ENCODE measurements around the gene WDTC1.
"Not testable (repeated sequence)": the region's sequence is repeated elsewhere in the genome, so short reads cannot be mapped to it uniquely, and the experiment has no call there.

The WDTC1 gene

GRCh38 chr1:27284425-27285273 lies 50.2 kb downstream of the WDTC1 start:
- Mint-ChIP-seq H3K4me3 (no peak overlapping the region), H3K4me1 (ENCODE audit: low read depth) (peaks cover 8% of the 10 kb centered on the region), H3K27ac (no peak overlapping the region), H3K9me3 (no peaks in the 10 kb centered on the region), H3K36me3 (ENCODE audit: low read depth) (peaks cover 4% of the 10 kb centered on the region), H3K27me3 (ENCODE audit: low read depth) (no peaks in the 10 kb centered on the region)

DNA sequence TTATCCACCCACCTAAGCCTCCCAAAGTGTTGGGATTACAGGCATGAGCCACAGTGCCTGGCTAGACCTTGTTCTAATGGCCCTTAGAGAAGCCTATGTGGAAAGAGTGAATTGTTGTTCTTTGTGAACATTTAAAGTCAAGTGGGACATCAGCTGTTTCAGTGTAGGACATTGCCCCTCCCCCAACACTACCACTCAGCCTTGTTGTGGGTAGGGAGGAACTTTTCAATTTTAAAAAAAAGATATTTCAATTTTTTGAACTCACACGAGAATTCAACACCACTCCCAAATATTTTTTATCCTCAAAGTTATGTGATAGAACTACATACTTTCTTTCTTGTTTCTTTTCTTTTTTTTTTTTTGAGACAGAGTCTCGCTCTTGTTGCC lies 50.8 kb downstream of the WDTC1 start:
- H3K9me3 Mint-ChIP-seq = no peaks in the 10 kb centered on the region
- H3K4me3 Mint-ChIP-seq = no peak overlapping the region
- no peaks in the 10 kb centered on the region for H3K27me3 Mint-ChIP-seq (ENCODE audit: low read depth)
- H3K36me3 Mint-ChIP-seq (ENCODE audit: low read depth) = peaks cover 4% of the 10 kb centered on the region
- H3K4me1 Mint-ChIP-seq (ENCODE audit: low read depth) = peaks cover 8% of the 10 kb centered on the region
- no peak overlapping the region for H3K27ac Mint-ChIP-seq

GRCh38 chr1:27285821-27286220 lies 51.4 kb downstream of the WDTC1 start:
- H3K4me1 Mint-ChIP-seq (ENCODE audit: low read depth); H3K9me3 Mint-ChIP-seq; H3K36me3 Mint-ChIP-seq (ENCODE audit: low read depth); H3K4me3 Mint-ChIP-seq; H3K27ac Mint-ChIP-seq; H3K27me3 Mint-ChIP-seq (ENCODE audit: low read depth): not testable (repeated sequence)

DNA sequence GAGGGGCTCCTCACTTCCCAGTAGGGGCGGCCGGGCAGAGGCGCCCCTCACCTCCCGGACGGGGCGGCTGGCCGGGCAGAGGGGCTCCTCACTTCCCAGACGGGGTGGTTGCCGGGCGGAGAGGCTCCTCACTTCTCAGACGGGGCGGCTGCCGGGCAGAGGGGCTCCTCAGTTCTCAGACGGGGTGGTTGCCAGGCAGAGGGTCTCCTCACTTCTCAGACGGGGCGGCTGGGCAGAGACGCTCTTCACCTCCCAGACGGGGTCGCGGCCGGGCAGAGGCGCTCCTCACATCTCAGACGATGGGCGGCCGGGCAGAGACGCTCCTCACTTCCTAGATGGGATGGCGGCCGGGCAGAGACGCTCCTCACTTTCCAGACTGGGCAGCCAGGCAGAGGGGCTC lies 54.7 kb downstream of the WDTC1 start:
- H3K9me3 Mint-ChIP-seq; H3K27ac Mint-ChIP-seq; H3K27me3 Mint-ChIP-seq (ENCODE audit: low read depth); H3K4me1 Mint-ChIP-seq (ENCODE audit: low read depth); H3K4me3 Mint-ChIP-seq: not testable (repeated sequence)
- H3K36me3 Mint-ChIP-seq (ENCODE audit: low read depth) = peaks cover 18% of the 10 kb centered on the region

- H3K27me3 Mint-ChIP-seq (ENCODE audit: low read depth) = no peaks in the 10 kb centered on the region
- peaks cover 18% of the 10 kb centered on the region for H3K36me3 Mint-ChIP-seq (ENCODE audit: low read depth)
- H3K27ac Mint-ChIP-seq = no peak overlapping the region
These were observed 56.1 kb downstream of the WDTC1 start for GRCh38 chr1:27290581-27290980.

DNA sequence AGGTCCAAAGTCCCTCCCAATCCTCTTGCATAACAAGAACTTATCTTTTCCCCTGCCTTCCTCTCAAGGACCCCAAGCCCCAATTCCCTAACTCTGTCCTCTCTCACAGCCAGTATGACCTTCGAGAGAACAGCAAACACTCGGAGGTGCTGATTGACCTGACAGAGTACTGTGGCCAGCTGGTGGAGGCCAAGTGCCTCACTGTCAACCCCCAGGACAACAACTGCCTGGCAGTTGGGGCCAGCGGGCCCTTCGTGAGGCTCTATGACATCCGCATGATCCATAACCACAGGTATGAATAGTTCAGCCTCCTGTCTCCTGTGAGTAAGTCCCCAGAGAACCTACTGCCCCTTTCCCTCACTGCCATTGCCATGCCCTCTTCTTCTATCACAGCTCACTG lies 57.7 kb downstream of the WDTC1 start:
- Mint-ChIP-seq H3K27ac (no peak overlapping the region), H3K9me3 (no peaks in the 10 kb centered on the region), H3K36me3 (ENCODE audit: low read depth) (peaks cover 22% of the 10 kb centered on the region), H3K27me3 (ENCODE audit: low read depth) (no peaks in the 10 kb centered on the region), H3K4me3 (no peak overlapping the region), H3K4me1 (ENCODE audit: low read depth) (no peaks in the 10 kb centered on the region)

More at GRCh38 chr1:27290581-27290980, 56.1 kb downstream of the WDTC1 start:
- Mint-ChIP-seq H3K4me1 (ENCODE audit: low read depth) (no peaks in the 10 kb centered on the region), H3K4me3 (no peak overlapping the region), H3K9me3 (no peaks in the 10 kb centered on the region)

DNA sequence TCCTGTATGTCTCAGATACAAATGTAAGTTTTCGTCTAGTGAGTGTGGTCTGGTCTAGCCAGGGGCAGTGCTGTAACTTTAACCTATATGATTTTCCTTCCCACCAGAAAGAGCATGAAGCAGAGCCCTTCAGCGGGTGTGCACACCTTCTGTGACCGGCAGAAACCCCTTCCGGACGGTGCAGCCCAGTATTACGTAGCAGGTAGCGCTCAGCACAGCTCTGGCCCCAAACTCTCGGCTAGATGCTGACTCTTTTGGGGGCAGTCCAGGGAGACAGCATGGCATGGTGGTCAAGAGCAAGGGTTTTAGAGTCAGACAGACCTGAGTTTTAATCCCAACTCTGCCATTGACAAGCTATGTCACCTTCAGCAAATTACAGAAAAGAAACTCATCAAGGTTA lies 59.5 kb downstream of the WDTC1 start:
- Mint-ChIP-seq H3K4me1 (ENCODE audit: low read depth) (no peaks in the 10 kb centered on the region), H3K9me3 (no peaks in the 10 kb centered on the region), H3K4me3 (no peak overlapping the region), H3K27ac (no peak overlapping the region), H3K36me3 (ENCODE audit: low read depth) (peaks cover 18% of the 10 kb centered on the region), H3K27me3 (ENCODE audit: low read depth) (no peaks in the 10 kb centered on the region)

DNA sequence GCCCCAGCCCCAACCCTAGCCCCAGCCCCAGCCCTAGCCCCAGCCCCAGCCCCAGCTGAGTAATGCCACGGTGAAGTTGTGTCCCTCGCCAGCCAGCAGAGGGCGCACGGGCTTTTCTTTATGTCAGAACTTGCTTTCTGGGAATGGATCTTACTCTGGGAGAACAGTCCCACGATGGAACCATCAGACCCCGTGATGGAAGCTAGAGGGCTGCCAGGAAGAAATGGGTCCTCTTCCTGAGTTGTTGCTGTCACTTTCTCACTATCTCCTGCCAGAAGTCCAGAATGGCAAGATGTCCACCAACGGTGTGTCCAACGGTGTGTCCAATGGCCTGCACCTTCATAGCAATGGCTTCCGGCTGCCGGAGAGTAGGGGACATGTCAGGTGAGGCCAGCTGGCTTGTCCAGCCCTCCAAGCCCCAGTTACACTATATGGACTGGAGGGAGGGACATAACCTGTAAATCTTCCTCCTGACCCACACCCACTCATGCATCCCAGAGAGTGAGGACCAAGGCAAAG lies 62.4 kb downstream of the WDTC1 start:
- peaks cover 20% of the 10 kb centered on the region for H3K36me3 Mint-ChIP-seq (ENCODE audit: low read depth)
- H3K27me3 Mint-ChIP-seq (ENCODE audit: low read depth) = no peaks in the 10 kb centered on the region
- H3K9me3 Mint-ChIP-seq = no peaks in the 10 kb centered on the region
- peaks cover 1% of the 10 kb centered on the region for H3K4me1 Mint-ChIP-seq (ENCODE audit: low read depth)
- no peak overlapping the region for H3K4me3 Mint-ChIP-seq
- no peak overlapping the region for H3K27ac Mint-ChIP-seq

DNA sequence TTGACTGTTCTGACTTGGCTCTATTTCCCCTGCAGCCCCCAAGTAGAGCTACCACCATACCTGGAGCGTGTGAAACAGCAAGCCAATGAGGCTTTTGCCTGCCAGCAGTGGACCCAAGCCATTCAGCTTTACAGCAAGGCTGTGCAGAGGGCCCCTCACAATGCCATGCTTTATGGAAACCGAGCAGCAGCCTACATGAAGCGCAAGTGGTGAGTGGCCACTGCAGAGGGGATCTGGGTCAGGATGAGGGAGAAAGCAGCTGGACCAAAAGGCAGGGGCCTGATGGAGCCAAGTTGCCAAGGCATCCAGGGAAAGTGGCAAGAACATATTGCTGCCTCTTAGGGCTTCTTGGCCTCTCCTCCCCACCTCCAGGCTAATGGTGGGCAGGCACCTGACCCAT lies 63.5 kb downstream of the WDTC1 start:
- no peak overlapping the region for H3K27ac Mint-ChIP-seq
- H3K9me3 Mint-ChIP-seq = no peaks in the 10 kb centered on the region
- H3K27me3 Mint-ChIP-seq (ENCODE audit: low read depth) = no peaks in the 10 kb centered on the region
- no peak overlapping the region for H3K4me3 Mint-ChIP-seq
- H3K36me3 Mint-ChIP-seq (ENCODE audit: low read depth) = peaks cover 15% of the 10 kb centered on the region
- peaks cover 1% of the 10 kb centered on the region for H3K4me1 Mint-ChIP-seq (ENCODE audit: low read depth)

DNA sequence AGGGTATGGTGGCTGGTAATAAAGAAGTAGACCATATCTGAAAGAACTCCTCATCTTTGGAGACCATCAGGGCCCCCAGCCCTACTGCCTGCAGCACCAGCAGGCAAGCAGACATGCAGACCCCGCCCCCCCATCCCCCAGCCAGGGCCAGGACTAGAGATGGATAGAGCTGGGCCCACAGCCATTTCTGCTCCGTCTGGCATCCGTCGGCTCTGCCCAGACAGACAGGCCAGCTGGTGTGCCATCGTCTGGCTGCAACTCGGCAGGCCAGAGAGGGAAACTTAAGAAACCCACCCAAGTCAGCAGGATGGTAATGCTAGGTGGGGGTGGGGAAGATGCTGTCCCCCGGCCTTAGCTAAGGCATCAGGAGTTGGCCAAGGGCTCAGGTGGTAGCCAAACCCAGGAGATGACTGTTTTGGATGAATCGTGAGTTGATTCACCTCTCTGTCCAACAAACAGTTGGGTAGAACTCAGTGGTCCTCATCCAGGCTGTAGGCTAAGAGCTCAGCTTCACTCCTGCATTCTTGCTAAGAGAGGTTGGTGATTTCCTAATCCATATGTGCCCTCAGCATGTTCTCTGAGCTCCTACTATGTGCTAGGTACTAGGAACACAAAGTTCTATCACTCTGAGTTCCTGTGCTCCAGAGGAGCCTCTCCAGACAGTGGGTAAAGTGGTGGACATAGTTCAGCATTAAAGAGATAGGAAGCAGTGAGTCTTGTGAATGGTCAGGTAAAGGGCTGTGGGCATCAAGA lies 64.4 kb downstream of the WDTC1 start:
- Mint-ChIP-seq H3K9me3 (no peaks in the 10 kb centered on the region), H3K4me1 (ENCODE audit: low read depth) (peaks cover 1% of the 10 kb centered on the region), H3K4me3 (no peak overlapping the region), H3K36me3 (ENCODE audit: low read depth) (peaks cover 14% of the 10 kb centered on the region), H3K27me3 (ENCODE audit: low read depth) (no peaks in the 10 kb centered on the region), H3K27ac (no peak overlapping the region)

DNA sequence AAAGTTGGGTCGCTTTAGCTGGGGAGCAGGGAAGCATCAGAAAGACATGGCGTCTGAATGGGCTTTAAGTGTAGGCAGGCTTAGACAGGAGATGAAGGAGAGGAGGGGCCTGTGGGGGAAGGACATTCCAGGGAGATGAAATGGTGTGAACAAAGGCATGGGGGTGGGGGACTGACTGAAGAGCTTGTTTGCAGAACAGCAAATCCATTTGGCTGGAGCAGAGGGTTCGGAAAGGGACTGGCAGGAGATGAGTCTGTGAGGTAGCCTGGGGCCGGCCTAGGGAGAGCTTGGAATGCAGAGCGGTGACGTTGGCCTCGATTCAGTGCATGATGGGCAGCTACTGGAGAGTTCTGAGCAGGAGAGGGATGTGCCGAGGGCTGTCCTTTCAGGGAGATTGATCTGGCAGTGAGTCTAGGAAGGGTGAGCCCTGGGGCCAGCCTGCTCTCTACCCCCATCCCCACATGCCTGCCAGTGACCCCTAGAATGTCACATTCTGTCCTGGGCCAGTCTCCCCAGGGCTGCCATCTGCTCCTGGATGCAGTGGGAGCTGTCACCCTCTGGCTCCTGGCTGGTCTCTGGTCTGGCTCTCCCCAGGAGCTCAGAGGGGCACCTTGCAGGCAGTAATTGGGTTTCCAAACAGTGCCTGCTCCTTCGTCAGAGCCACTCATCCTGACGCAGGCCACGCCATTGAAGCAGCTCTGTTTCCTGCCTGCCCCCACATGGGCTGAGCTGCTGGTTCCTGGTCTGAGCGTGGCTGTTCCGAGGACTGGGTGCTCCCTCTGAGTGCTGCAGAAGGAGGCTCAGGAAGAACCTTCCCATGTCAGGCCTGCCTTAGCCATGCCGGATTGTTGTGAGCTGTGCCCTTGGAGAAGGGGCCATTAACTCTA lies 65.2 kb downstream of the WDTC1 start:
- Mint-ChIP-seq H3K27ac (no peak overlapping the region), H3K4me3 (no peak overlapping the region), H3K4me1 (ENCODE audit: low read depth) (peaks cover 1% of the 10 kb centered on the region), H3K27me3 (ENCODE audit: low read depth) (no peaks in the 10 kb centered on the region), H3K36me3 (ENCODE audit: low read depth) (peaks cover 10% of the 10 kb centered on the region), H3K9me3 (no peaks in the 10 kb centered on the region)

DNA sequence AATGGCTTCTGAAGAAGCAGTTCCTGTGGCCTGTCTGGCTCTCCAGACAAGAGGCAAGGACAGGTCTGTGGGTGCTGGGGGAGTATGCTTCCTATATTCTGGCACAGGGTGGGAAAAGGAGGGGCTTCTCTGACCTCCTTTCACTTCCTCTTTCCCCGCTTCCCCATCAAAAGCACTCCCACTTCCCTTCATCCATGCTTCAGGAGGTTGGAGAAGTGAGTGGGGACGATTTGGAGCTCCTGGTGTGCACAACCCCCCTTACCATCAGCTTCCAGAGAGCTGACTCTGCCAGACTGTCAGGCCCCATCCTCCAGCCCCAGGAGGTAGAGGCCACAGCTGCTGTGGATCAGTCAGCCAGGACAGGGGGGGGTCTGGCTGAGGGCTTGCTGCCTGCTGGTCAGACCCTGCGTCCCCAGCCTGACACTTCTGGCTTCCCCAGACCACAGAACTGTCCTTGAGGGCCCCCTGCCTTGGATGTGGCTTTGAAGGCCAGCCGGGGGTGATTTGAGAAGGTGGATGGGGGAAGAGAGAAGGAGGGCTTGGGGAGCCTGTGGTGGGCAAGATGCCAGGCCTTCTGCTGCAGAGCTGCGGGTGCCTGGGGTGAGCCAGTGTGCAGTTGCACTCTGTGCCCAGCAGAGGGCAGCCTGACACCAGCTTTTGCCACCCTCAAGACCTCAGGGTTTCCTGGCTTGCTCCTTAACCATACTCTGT lies 66.1 kb downstream of the WDTC1 start:
- no peaks in the 10 kb centered on the region for H3K27me3 Mint-ChIP-seq (ENCODE audit: low read depth)
- no peak overlapping the region for H3K27ac Mint-ChIP-seq
- peaks cover 10% of the 10 kb centered on the region for H3K36me3 Mint-ChIP-seq (ENCODE audit: low read depth)
- H3K4me1 Mint-ChIP-seq (ENCODE audit: low read depth) = peaks cover 1% of the 10 kb centered on the region
- H3K4me3 Mint-ChIP-seq = no peak overlapping the region
- H3K9me3 Mint-ChIP-seq = no peaks in the 10 kb centered on the region

DNA sequence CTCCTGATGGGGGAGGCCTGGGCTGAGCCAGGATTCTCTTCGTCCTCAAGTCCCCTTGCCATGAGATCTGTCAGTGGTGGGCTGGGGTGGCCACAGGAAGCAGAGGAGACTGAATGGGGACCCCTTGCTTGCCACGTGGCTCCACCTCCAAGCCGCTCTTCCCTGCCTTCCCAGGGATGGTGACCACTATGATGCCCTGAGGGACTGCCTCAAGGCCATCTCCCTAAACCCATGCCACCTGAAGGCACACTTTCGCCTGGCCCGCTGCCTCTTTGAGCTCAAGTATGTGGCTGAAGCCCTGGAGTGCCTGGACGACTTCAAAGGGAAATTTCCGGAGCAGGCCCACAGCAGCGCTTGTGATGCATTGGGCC lies 66.6 kb downstream of the WDTC1 start:
- H3K27ac Mint-ChIP-seq = no peak overlapping the region
- H3K9me3 Mint-ChIP-seq = no peaks in the 10 kb centered on the region
- peaks cover 1% of the 10 kb centered on the region for H3K4me1 Mint-ChIP-seq (ENCODE audit: low read depth)
- H3K4me3 Mint-ChIP-seq = no peak overlapping the region
- H3K36me3 Mint-ChIP-seq (ENCODE audit: low read depth) = peaks cover 10% of the 10 kb centered on the region
- H3K27me3 Mint-ChIP-seq (ENCODE audit: low read depth) = no peaks in the 10 kb centered on the region
